SK-N-SH (cell line): ENCODE results near the gene KLF17. TPM values are rescaled to one million over a fixed set of nuclear protein-coding genes. Genes with fewer than 3 reads are reported as not detected.

Experiments
- CTCF ChIA-PET: fragments of 300-600, 350-600 bp; formaldehyde crosslinking; extraction: SDS; loops from one replicate; lab custom pipeline; 2021; lab: Yijun Ruan, JAX
- POLR2A ChIA-PET: fragments of 350-600 bp; sonication (Branson Sonifier 250); formaldehyde crosslinking; extraction: SDS; loops from one replicate; lab custom pipeline; 2020; ENCODE audit warnings: antibody characterized with exemption, inconsistent platforms; lab: Yijun Ruan, JAX
- DNase-seq: peaks from one replicate; pipeline ENCODE4 v3.0.0; 2012
- H2AFZ ChIP-seq: fragments of 200-600 bp; sonication (generic); 2 replicates; pipeline ENCODE4 v1.8.1; 2016; ENCODE audit warnings: antibody characterized with exemption, mild to moderate bottlenecking, low read depth
- H3F3A ChIP-seq: fragments of 200-600 bp; sonication (generic); replicated peaks from 2 replicates; pipeline ENCODE3; 2016; ENCODE audit warnings: antibody characterized with exemption, mild to moderate bottlenecking; ENCODE audit not compliant: insufficient read depth
- H3K27ac ChIP-seq, 2 experiments: fragments of 200-500 bp in 1 of 2; fragments of 200-600 bp in 1 of 2; sonication (Bioruptor generic) in 1 of 2; sonication (generic), shearing (Covaris generic) in 1 of 2; 2 replicates each; pipeline versions ENCODE4 v1.5.1 to v1.6.1; 2014 to 2016; ENCODE audit warnings: low read depth in 2 of 2, inconsistent platforms in 1 of 2, low read length in 1 of 2, mild to moderate bottlenecking in 1 of 2, mixed read lengths in 1 of 2
- H3K27me3 ChIP-seq: fragments of 200-600 bp; sonication (generic), shearing (Covaris generic); 2 replicates; pipeline ENCODE4 v1.6.1; 2016; ENCODE audit warnings: mixed run types; ENCODE audit not compliant: insufficient read depth
- H3K36me3 ChIP-seq, 2 experiments: fragments of 200-500 bp in 1 of 2; fragments of 200-600 bp in 1 of 2; sonication (Bioruptor generic) in 1 of 2; sonication (generic) in 1 of 2; replicated peaks in 1 of 2; 2 replicates each; pipeline versions ENCODE3 to v1.5.1; 2014 to 2016; ENCODE audit warnings: low read length in 1 of 2, mild to moderate bottlenecking in 1 of 2; ENCODE audit not compliant: insufficient read depth in 2 of 2, control insufficient read depth in 1 of 2
- H3K4me1 ChIP-seq, 2 experiments: fragments of 200-500 bp in 1 of 2; fragments of 200-600 bp in 1 of 2; sonication (Bioruptor generic) in 1 of 2; sonication (generic), shearing (Covaris generic) in 1 of 2; 2 replicates each; pipeline versions ENCODE4 v1.5.1 to v1.6.1; 2014 to 2016; ENCODE audit warnings: low read depth in 1 of 2, low read length in 1 of 2, mixed run types in 1 of 2; ENCODE audit not compliant: insufficient read depth in 2 of 2, control insufficient read depth in 1 of 2
- H3K4me2 ChIP-seq: fragments of 200-600 bp; sonication (generic), shearing (Covaris generic); 2 replicates; pipeline ENCODE4 v1.6.1; 2017; ENCODE audit warnings: mixed run types
- H3K4me3 ChIP-seq, 2 experiments: fragments of 200-500 bp in 1 of 2; fragments of 200-600 bp in 1 of 2; sonication (Bioruptor generic) in 1 of 2; sonication (generic), shearing (Covaris generic) in 1 of 2; 2 replicates each; pipeline versions ENCODE4 v1.5.1 to v1.8.1; 2014 to 2016; ENCODE audit warnings: low read depth in 2 of 2, inconsistent platforms in 1 of 2, low read length in 1 of 2, mild to moderate bottlenecking in 1 of 2, mixed read lengths in 1 of 2, moderate library complexity in 1 of 2
- H3K79me2 ChIP-seq: fragments of 200-600 bp; sonication (generic); 2 replicates; pipeline ENCODE4 v1.8.1; 2017; ENCODE audit warnings: mild to moderate bottlenecking; ENCODE audit not compliant: insufficient read depth
- H3K9ac ChIP-seq: fragments of 200-600 bp; sonication (generic); 2 replicates; pipeline ENCODE4 v1.6.1; 2017; ENCODE audit warnings: mixed run types
- H3K9me2 ChIP-seq: fragments of 200-600 bp; sonication (generic); 2 replicates; pipeline ENCODE4 v1.6.1; 2017; ENCODE audit warnings: mixed run types
- H3K9me3 ChIP-seq: fragments of 200-600 bp; sonication (generic); 2 replicates; pipeline ENCODE4 v1.6.1; 2017; ENCODE audit warnings: mixed run types, mild to moderate bottlenecking, moderate library complexity
- H4K20me1 ChIP-seq: fragments of 200-600 bp; sonication (generic); 2 replicates; pipeline ENCODE4 v1.6.1; 2017; ENCODE audit warnings: mild to moderate bottlenecking, mixed run types; ENCODE audit not compliant: insufficient read depth
- CTCF ChIP-seq: fragments of 200-600 bp; sonication (generic); IDR thresholded peaks from 2 replicates; pipeline ENCODE4 v1.6.1; 2017; ENCODE audit warnings: antibody characterized with exemption, mild to moderate bottlenecking, moderate library complexity
- EP300 ChIP-seq, 2 experiments: IDR thresholded peaks; 2 replicates each; pipeline versions ENCODE4 v1.4.0 to v1.6.1; 2012; ENCODE audit warnings: borderline replicate concordance in 1 of 2, low read depth in 1 of 2, low read length in 1 of 2
- EZH2phosphoT487 ChIP-seq: fragments of 200-600 bp; sonication (generic); IDR thresholded peaks from 2 replicates; pipeline ENCODE4 v1.6.1; 2017; ENCODE audit warnings: low read depth, mixed run types, mild to moderate bottlenecking, antibody characterized with exemption, moderate library complexity, borderline replicate concordance
- FOSL2 ChIP-seq: IDR thresholded peaks from 2 replicates; pipeline ENCODE4 v1.4.0; 2012; ENCODE audit warnings: low read depth, mild to moderate bottlenecking, moderate library complexity, borderline replicate concordance
- FOXJ3 ChIP-seq: sonication (generic); formaldehyde crosslinking; IDR thresholded peaks from 2 replicates; pipeline ENCODE4 v1.5.1; 2020; ENCODE audit warnings: mild to moderate bottlenecking, missing genetic modification reagents
- FOXM1 ChIP-seq: IDR thresholded peaks from 2 replicates; pipeline ENCODE4 v1.4.0; 2012; ENCODE audit warnings: low read depth, mild to moderate bottlenecking
- GABPA ChIP-seq: IDR thresholded peaks from 2 replicates; pipeline ENCODE4 v1.4.0; 2012; ENCODE audit warnings: low read depth, mild to moderate bottlenecking
- IRF3 ChIP-seq: fragments of 150-350 bp; IDR thresholded peaks from 2 replicates; pipeline ENCODE4 v1.6.1; 2016; ENCODE audit warnings: mild to moderate bottlenecking, low read depth, low read length
- MEF2A ChIP-seq: IDR thresholded peaks from 2 replicates; pipeline ENCODE4 v1.4.0; 2012; ENCODE audit warnings: low read depth, borderline replicate concordance
- MXI1 ChIP-seq: IDR thresholded peaks from 2 replicates; pipeline ENCODE4 v1.6.1; 2012; ENCODE audit warnings: mild to moderate bottlenecking, low read depth, low read length, improper control_type of control experiment
- NFIC ChIP-seq: IDR thresholded peaks from 2 replicates; pipeline ENCODE4 v1.4.0; 2012; ENCODE audit warnings: borderline replicate concordance
- NRF1 ChIP-seq: IDR thresholded peaks from 2 replicates; pipeline ENCODE4 v1.6.1; 2012; ENCODE audit warnings: low read depth, mild to moderate bottlenecking, low read length
- POLR2AphosphoS5 ChIP-seq: IDR thresholded peaks from 2 replicates; pipeline ENCODE4 v1.6.1; 2012; ENCODE audit warnings: low read depth, low read length
- RAD21 ChIP-seq: IDR thresholded peaks from 2 replicates; pipeline ENCODE4 v1.6.1; 2012; ENCODE audit warnings: mild to moderate bottlenecking, low read length
- RCOR1 ChIP-seq: fragments of 150-350 bp; IDR thresholded peaks from 2 replicates; pipeline ENCODE4 v1.6.1; 2017; ENCODE audit warnings: antibody characterized with exemption, low read length
- RXRA ChIP-seq: IDR thresholded peaks from 2 replicates; pipeline ENCODE4 v1.4.0; 2012; ENCODE audit warnings: low read depth, mild to moderate bottlenecking, borderline replicate concordance
- SMC3 ChIP-seq: IDR thresholded peaks from 2 replicates; pipeline ENCODE4 v1.6.1; 2012; ENCODE audit warnings: low read depth, low read length, improper control_type of control experiment
- TAF1 ChIP-seq: IDR thresholded peaks from 2 replicates; pipeline ENCODE4 v1.6.1; 2012; ENCODE audit warnings: low read depth, mild to moderate bottlenecking, low read length, moderate library complexity, borderline replicate concordance
- TCF12 ChIP-seq: IDR thresholded peaks from 2 replicates; pipeline ENCODE4 v1.4.0; 2012
- TEAD4 ChIP-seq: IDR thresholded peaks from 2 replicates; pipeline ENCODE4 v1.4.0; 2012; ENCODE audit warnings: mild to moderate bottlenecking, borderline replicate concordance; ENCODE audit not compliant: insufficient read depth
- USF1 ChIP-seq: IDR thresholded peaks from 2 replicates; pipeline ENCODE4 v1.4.0; 2012; ENCODE audit warnings: low read depth, borderline replicate concordance
- USF2 ChIP-seq: fragments of 150-350 bp; IDR thresholded peaks from 2 replicates; pipeline ENCODE4 v1.6.1; 2017; ENCODE audit warnings: antibody characterized with exemption, low read length, low read depth, borderline replicate concordance
- YY1 ChIP-seq: IDR thresholded peaks from 2 replicates; pipeline ENCODE4 v1.4.0; 2012; ENCODE audit warnings: low read depth, mild to moderate bottlenecking
- WGBS: methylation state at CpG from one replicate; pipeline ENCODE4 v1.1.6; 2017; ENCODE audit warnings: low lambda C conversion rate; 5-methylcytosine and 5-hydroxymethylcytosine counted together
- polyA plus RNA-seq, 3 experiments: library from polyadenylated mRNA; depleted of rRNA; stranded (reverse); fragments of >200 nt; gene quantifications; 2 replicates each; pipeline ENCODE4 v1.2.3, GENCODE V29; 2012

The KLF17 gene
- polyA plus RNA-seq, 1 of the 3 experiments (the other 2 are of a cell fraction) = 0.21 TPM

GRCh38 chr1:44077421-44077820 is 41.2 kb upstream of the KLF17 start:
- Histone ChIP-seq H3K4me2 (no peak overlapping the region), H3K79me2 (no peaks in the 10 kb centered on the region), H3K9ac (no peak overlapping the region), H4K20me1 (no peaks in the 10 kb centered on the region), H3K9me3 (no peaks in the 10 kb centered on the region), H3K27ac (no peak overlapping the region), H3K4me3 (no peak overlapping the region), H3F3A (no peaks in the 10 kb centered on the region), H3K36me3 (no peaks in the 10 kb centered on the region), H3K27me3 (no peaks in the 10 kb centered on the region), H3K9me2 (no peaks in the 10 kb centered on the region), H3K4me1 (peaks cover 0 to 5% of the 10 kb centered on the region in 2 experiments; a peak in 1 of 4 replicates), H2AFZ (no peak overlapping the region)
- no peak for TF ChIP-seq NRF1
- TF ChIP-seq GABPA = no peak
- TF ChIP-seq SMC3 = no peak
- no peak for TF ChIP-seq CTCF
- no peak for TF ChIP-seq MEF2A
- TF ChIP-seq TCF12 = no peak
- WGBS = 75% methylated on average over 5 of the region's 5 CpGs
- ChIA-PET CTCF (interaction anchor here (2.0 kb wide), 1 partner anchor 41 kb away, joined by 5 read pairs; no protein-coding TSS in a partner anchor), POLR2A (no interaction called here)
- DNase-seq = no peak

GRCh38 chr1:44078104-44078503 is 40.5 kb upstream of the KLF17 start:
- 66% methylated on average over 2 of the region's 2 CpGs for WGBS
- H3F3A ChIP-seq = no peaks in the 10 kb centered on the region

More at GRCh38 chr1:44078104-44078503, 40.5 kb upstream of the KLF17 start:
- no peak for DNase-seq
- Histone ChIP-seq H3K27me3 (no peaks in the 10 kb centered on the region), H3K4me1 (peaks cover 0 to 5% of the 10 kb centered on the region in 2 experiments; a peak in 1 of 4 replicates), H3K4me3 (no peak overlapping the region), H2AFZ (no peak overlapping the region), H4K20me1 (no peaks in the 10 kb centered on the region), H3K79me2 (no peaks in the 10 kb centered on the region), H3K9me3 (no peaks in the 10 kb centered on the region), H3K4me2 (no peak overlapping the region), H3K36me3 (no peaks in the 10 kb centered on the region), H3K9me2 (no peaks in the 10 kb centered on the region), H3K9ac (no peak overlapping the region), H3K27ac (no peak overlapping the region)
- ChIA-PET POLR2A (no interaction called here), CTCF (interaction anchor here (2.0 kb wide), 1 partner anchor 42 kb away, joined by 5 read pairs; no protein-coding TSS in a partner anchor)
- no peak for TF ChIP-seq MXI1
- TF ChIP-seq TCF12 = no peak
- TF ChIP-seq EP300 (IDR thresholded peaks at IDR 0.05; ENCODE audit: borderline replicate concordance in 1 of 2, low read depth in 1 of 2, low read length in 1 of 2) = no peak
- no peak for TF ChIP-seq USF1
- no peak for TF ChIP-seq RAD21
- no peak for TF ChIP-seq TAF1
- TF ChIP-seq RCOR1 = no peak
- TF ChIP-seq FOSL2 = no peak
- TF ChIP-seq SMC3 = no peak
- TF ChIP-seq NFIC = no peak
- no peak for TF ChIP-seq NRF1
- TF ChIP-seq YY1 = no peak
- TF ChIP-seq FOXJ3 (CRISPR knock-in tag) = no peak
- no peak for TF ChIP-seq EZH2phosphoT487
- no peak for TF ChIP-seq IRF3
- TF ChIP-seq FOXM1 = no peak
- no peak for TF ChIP-seq USF2
- no peak for TF ChIP-seq TEAD4
- TF ChIP-seq RXRA = no peak
- no peak for TF ChIP-seq POLR2AphosphoS5
